AG09319 (cell line): ENCODE measurements around the gene ACTR1B.

ENCODE experiments used
- DNase-seq: peaks from one replicate; pipeline ENCODE4 v3.0.0-alpha.2; 2010; ENCODE audit warnings: low read depth; ENCODE audit errors: extremely low read depth
- CTCF ChIP-seq: IDR thresholded peaks from 2 replicates; pipeline ENCODE4 v1.5.1; 2011; ENCODE audit warnings: low read depth, mild to moderate bottlenecking, inconsistent platforms, low read length, moderate library complexity

ACTR1B gene

GRCh38 chr2:97671526-97671925 lies 7.7 kb upstream of the ACTR1B start:
- no peak for TF ChIP-seq CTCF
- DNase-seq, result no peak

GRCh38 chr2:97670471-97670870 lies 6.6 kb upstream of the ACTR1B start:
- no peak for TF ChIP-seq CTCF
- DNase-seq, result no peak

- no peak for TF ChIP-seq CTCF
- no peak for DNase-seq
Measured at GRCh38 chr2:97669448-97669847, 5.6 kb upstream of the ACTR1B start, which contains the start of gene C2orf92. C2orf92 (plus strand) TSS chr2:97669713; CDS start chr2:97669789, 76 bp downstream.

- DNase-seq, result no peak
- no peak for TF ChIP-seq CTCF
Measured at GRCh38 chr2:97664636-97664970, 759 bp upstream of the ACTR1B start.

GRCh38 chr2:97663626-97663961 lies 250 bp downstream of the ACTR1B start:
- TF ChIP-seq CTCF, result no peak
- DNase-seq, result no peak

GRCh38 chr2:97662895-97663625 lies 784 bp downstream of the ACTR1B start:
- no peak for DNase-seq
- no peak for TF ChIP-seq CTCF

- DNase-seq, result no peak
- no peak for TF ChIP-seq CTCF
Measured at GRCh38 chr2:97662386-97662894, 1.4 kb downstream of the ACTR1B start.
